Cardiac septum (tissue), 1 donor: ENCODE data around the gene TTLL9. TPM values are rescaled to one million over a fixed set of nuclear protein-coding genes. Genes with fewer than 3 reads are reported as not detected.
A peak's percentile ranks its signal among the peaks of the same experiment; 100 is the strongest.

ENCODE experiments used
- DNase-seq: peaks from one replicate; pipeline ENCODE4 v3.0.0-alpha.2; 2020; ENCODE audit warnings: low spot score
- intact Hi-C: fragments of 100-400 bp; cut with DNase I; formaldehyde crosslinking; loops from one replicate; pipeline ENCODE4 v1.14.0; 2022
- total RNA-seq: library from RNA; stranded (reverse); fragmentation: NEBNext Ultra II Directional; extraction: Animal tissue kit (Norgen Biotek cat#: 25700); gene quantifications from one replicate; pipeline ENCODE4 v1.2.1, GENCODE V29; 2021
- donor health status: DM: no; HTN: no; CAD: no.

The TTLL9 gene
- total RNA-seq, 1 donor from 2014 or later: not detected

DNA sequence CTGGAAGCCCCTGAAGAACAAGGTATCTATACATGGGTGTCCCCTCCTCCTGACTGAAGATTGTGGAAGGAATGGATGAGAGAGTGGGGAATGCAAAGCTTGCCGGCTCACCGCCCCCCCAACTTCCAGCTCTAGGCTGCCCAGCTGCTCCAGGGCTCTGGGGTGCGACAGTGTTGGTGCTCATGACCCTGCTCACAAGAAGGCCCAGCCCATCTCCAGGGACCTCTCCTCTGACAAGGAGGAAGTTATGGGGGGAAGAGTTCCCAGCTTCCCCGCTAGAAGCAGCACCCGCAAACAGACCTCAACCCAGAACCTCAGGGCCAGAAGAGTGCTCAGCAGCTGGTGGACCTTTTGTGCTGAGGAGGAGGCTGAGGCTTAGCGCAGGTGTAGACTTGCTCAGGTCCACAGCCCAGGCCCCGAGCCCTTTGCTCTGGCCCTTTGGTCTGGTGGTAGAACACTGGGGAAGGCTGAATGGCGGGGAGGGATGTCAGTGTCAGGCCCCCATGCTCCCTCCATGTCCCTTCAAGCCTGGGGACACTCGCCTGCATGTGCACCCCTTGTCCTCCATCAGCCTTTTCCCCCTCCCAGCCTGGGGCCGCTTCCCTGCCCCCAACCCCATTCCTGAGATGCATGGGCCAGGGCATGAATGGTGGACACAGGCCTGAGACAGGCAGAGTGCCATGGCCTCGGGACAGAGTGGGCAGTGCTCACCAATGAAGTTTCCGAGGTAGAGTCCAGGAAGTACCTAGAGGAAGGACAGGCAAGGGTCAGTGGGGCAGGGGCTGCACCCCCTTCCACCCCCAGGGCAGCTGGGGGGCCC, 1.4 kb upstream of the TTLL9 start:
- intact Hi-C loops: no loop called here
- DNase-seq: no peak

DNA sequence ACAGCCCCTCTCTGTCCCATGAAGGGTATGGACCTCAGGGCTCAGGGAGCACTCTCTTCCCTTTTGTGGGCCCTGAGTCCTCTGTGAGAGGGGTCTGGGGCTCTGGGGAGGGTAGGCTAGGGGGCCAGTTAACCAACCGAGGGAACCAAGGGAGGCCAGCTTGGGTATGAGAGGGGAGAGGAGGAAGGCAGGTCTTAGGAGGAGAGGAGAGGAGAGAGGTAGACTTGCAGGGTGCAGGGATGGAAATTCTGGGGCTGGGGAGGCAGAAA, 827 bp upstream of the TTLL9 start:
- intact Hi-C loops: no loop called here
- no peak for DNase-seq

DNA sequence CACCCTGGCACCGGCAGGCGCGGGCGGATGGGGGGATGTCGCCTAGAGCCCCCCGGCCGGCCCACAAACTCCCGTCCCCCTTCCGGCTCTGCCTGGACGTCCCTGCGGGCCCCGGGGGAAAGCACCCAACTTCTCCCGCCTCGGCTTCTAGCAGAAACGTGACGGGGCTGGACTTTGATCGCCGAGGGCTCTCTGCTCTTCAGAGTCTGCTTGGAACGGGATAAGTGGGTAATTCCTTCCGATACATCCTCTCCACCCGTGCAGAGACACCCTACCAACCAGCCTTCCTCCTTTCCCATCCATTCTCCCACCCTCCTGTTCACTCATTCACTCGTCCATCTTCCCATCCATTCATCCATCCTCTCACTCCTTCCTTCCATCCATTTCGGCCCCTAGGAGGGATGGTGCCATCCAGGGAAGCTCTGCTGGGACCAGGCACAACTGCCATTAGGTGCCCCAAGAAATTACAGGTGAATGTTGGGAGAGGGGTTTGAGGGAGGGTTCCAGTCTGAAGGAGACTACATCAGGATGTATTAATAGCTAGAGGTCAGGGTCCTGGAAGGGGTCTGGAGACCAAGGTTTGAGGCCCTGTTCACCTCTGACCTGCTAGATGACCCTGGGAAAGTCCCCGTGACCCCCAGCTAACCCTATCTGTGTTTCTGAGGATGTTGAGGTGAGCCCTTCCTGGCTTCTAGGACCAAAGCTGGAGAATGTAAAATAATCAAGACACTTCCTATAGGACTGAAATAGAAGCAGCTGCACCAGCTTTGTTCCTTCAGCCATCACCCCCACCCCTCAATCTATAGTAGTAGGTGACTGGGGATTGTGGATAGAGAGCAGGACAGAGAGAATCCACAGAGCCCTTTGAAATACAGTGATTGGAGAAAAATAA, 538 bp downstream of the TTLL9 start:
- DNase-seq: no peak
- intact Hi-C loops: no loop called here

DNA sequence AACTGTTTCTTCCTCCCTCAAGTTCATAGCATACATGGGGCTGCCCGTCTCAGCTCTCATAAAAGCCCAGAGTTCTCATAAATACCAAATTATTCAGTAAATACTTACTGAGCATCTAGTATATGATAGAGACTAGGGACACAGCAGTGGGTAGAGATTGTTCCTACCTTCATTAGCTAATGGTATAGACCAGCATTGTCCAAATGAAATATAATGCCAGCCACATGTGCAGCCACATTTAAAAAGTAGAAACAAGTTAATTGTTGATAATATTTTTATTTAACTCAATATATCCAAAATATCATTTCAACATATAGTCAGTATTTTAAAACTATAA, 1.2 kb downstream of the TTLL9 start:
- intact Hi-C loops: no loop called here
- DNase-seq: no peak

DNA sequence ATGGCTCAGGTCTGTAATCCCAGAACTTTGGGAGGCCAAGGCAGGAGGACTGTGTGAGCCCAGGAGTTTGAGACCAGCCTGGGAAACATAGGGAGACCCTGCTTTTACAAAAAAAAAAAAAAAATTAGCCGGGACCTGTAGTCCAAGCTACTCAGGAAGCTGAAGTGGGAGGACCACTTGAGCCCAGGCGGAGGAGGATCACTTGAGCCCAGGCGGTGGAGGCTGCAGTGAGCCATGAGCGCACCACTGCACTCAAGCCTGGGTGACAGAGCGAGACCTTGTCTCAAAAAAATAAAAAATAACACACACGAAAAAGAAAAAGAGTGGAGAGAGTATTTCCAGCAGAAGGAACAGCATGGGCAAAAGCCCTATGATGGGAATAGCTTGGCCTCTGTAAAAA, 2.0 kb downstream of the TTLL9 start:
- intact Hi-C loops: no loop called here
- DNase-seq: no peak

DNA sequence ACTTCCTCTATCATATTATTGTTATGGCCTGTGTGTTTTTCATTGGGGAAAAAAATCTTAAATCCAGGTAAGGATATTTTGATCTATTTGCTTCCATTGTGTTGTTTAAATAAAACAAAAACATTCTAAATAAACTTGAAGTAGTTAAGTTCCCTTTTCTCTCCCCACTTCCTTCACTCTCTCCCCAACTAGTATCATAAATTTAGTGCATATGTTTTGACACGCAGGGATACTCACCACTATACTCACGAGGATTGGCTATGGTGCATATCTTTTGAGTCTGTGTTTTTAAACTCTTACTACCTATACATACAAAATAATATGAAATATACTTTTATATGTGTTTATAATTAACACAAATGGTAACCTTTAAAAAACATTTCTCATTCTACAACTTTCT, 5.2 kb downstream of the TTLL9 start:
- intact Hi-C loops: no loop called here
- DNase-seq: no peak

DNA sequence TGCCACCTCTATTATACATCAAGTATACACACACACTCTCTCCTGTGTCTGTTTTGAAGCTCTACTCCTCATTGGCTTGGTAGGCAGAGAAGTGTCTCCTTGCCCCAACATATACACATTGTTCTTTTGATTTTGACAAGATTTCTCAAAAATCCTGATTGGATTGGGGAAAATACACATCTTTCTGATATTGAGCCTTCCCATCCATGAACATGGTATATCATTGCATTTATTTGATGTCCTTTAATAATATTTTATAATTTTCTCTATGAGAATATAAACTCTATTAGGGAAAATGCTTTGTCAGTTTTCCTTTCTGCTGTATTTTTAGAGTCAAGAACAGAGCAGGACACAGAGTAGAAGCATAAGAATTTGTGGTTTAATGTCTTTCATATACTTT, 7.2 kb downstream of the TTLL9 start:
- intact Hi-C loops: no loop called here
- no peak for DNase-seq

DNA sequence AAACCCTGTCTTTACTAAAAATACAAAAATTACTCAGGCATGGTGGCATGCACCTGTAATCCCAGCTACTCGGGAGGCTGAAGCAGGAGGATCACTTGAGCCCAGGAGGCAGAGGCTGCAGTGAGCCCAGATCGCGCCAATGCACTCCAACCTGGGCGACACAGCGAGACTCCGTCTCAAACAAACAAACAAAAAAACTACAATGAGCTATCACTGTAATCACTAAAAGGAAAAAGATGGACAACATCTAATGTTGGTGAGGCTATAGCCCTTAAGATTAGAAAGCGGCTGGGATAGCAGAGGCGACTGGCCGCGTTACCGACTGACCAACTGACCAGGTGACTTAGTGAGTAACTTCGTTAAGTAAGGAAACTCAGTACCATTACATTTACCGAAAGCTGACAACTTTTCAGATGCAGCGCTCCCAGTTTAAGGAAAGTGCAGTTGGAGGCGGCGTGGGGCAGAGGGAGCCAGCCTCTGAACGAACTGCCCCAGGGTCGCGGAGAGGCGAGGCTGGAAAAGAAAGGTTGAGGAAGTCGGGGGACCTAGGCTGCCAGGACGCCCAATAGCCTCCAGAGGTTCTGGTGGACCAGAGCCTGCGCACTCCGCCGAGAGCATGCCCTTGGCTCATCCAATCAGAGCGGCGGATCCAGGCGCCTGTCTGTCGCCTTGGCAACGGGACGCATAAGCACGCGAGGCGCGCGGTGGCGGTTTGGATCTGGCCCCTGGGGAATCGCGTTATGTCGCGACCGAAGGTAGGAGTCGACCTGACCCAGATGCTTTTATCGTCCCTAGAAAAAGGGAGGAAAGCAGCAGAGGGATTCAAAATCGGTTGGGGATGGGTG, 8.9 kb downstream of the TTLL9 start:
- DNase-seq: peak; percentile 96
- intact Hi-C loops: no loop called here

DNA sequence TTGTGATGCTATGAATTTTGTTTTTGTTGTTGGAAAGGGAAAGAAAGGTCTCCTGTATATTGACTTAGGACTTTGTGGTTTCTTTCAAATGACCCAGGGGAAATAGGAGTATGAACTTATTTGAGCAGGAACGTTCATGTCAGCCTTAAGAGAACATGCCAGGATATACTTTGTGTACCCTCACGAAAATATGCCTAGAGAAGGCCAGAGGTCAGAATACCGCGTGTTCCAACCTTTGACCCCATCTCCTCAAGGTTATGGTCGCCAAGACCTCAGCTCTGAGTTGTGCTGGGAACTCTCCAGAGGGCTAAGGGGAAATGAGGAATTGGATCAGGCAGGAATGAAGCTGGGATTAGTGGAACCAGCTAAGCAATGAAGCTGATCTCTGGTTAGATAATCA, 11.5 kb downstream of the TTLL9 start:
- DNase-seq: no peak
- intact Hi-C loops: no loop called here

DNA sequence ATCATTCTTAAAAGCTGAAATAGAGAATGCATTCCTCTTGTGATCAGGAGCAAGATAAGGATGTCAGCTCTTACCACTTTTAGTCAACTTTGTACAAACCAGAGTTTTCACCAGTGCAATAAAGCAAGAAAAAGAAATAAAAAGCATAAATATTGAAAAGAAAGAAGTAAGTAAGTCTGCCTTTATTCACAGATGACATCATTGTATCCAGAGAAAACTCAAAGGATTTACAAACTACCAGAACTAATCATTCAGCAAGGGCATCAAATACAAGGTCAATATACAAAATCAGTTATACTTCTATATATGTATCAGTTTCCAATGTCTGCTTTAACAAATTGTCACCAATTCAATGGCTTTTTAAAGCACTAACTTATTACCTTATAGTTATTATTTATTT, 13.4 kb downstream of the TTLL9 start:
- DNase-seq: no peak
- intact Hi-C loops: no loop called here

DNA sequence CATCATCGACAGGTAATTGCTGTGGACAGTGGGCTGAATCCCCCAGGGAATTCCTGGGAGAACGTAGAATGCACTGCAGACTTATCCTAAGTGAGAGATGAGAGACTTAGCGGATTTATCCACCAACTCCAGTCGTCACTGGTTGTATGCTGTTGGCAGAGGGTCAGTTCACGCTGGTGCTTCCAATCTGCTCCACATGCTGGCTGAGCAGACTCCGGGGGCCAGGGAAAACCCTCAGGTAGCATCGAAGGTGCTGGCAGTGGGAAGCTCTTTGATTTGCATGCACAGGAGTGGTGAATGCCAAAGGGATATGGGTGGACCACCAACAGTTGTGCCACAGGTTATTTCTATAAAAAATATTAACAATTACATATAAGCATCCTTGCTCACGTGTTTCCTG, 20.2 kb downstream of the TTLL9 start:
- DNase-seq: no peak
- intact Hi-C loops: no loop called here

DNA sequence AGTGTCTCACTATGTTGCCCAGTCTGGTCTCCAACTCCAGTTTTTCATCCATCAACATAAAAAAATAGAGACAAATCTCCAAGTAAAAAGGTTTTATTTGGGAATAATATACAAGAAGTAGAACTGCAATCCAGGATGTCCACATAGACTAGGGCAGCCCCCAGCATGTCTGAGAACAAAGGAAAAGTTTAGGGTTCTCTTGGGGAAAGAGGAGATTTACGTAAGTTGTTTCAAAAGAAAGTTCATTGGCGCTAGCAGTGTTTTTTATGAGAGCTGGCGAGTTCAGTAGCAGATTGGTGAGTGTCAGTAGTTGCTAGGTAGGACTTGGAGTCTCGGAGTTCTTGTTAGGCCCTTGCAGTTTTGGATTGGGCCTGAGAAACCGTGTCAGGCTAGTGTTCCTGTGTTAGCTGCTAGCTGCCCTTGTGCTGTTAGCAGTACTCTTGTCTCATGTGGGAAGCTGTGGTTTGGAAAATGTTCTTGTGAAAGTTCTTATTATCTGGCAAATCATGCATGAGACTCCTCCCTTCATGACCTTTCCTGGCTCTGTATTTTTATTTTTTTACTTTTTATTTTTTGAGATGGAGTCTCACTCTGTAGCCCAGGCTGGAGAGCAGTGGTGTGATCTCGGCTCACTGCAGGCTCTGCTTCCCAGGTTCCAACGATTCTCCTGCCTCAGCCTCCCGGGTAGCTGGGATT, 24.7 kb downstream of the TTLL9 start:
- no peak for DNase-seq
- intact Hi-C loops: no loop called here

DNA sequence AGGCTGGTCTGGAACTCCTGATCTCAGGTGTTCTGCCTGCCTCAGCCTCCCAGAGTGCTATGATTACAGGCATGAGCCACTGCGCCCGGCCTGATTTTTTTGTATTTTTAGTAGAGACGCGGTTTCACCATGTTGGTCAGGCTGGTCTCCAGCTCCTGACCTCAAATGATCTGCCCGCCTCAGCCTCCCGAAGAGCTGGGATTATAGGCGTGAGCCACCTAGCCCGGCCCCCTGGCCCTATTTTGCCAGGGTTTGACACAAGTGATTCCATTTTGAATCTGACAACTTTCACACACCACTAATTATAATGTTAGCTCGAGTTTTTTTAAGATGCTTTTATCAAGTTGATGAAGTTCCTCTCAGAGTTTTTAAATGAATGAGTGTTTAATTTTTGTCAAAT, 25.6 kb downstream of the TTLL9 start:
- no peak for DNase-seq
- intact Hi-C loops: no loop called here

DNA sequence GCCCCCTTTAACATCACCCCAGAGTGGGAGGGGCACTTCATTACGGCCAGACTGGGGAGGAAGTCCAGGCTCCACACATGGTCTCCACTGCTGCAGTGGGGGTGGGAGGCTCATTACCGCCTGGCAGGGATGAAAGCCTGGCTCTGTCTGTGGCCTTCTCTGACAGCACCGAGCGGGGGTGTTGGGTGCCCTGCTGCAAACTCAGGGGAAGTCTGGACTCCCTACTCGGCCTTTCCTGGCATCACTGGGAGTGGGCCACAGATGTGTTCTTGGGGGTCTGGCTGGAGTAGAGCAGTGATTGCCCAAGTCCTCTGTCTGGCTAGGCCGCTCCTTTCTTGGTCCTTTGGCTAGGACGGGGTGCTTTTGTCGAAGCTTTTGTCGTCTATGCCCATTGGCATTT, 27.1 kb downstream of the TTLL9 start:
- intact Hi-C loops: no loop called here
- no peak for DNase-seq

DNA sequence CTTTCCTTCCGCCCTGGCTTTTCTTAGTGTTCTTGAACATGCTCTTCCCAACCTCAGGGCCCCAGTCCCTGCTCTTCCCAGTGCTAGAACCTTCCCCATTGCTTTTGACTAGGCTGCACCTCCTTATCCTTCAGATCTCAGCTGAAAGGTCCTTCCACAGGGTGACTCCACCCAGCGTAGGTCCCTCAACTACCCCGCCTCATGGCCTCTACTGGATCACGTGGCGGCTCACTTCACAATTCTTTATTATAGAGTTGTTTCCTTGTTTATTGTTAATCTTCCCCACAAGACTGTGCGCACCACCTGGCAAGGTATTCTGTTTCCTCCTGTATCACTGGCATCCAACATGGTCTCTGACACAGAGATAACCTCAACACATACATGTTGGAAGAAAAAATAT, 31.2 kb downstream of the TTLL9 start:
- intact Hi-C loops: no loop called here
- no peak for DNase-seq

DNA sequence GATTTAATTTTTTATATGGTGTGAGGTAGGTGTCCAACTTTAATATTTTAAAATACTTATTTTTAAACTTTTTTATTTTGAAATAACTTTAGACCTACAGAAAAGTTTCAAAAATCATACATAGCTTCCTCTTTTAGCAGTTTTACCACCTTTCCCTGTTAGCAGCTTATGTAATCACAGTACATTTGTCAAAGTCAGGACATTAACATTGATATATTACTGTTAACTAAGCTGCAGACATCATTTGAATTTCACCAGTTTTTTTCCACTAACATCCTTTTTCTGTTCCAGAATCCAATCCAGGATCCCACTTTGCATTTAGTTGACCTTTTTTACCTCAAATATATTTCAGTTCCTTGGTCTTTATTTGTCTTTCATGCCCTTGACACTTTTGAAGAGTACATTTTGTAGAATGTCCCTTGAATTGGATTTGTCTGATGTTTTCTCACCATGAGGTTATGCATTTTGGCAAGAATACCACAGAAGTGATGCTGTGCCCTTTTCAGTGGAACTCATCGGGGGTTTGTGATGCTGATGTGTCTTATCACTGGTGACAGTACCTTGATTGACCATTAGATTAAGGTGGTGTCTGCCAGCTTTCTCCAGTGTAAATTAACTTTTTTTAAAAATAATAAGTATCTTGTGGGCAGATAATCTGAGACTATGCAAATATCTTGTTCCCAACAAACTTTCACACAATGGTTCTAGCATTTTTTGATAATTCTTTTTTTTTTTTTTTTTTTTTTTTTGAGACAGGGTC, 33.4 kb downstream of the TTLL9 start:
- intact Hi-C loops: no loop called here
- no peak for DNase-seq

DNA sequence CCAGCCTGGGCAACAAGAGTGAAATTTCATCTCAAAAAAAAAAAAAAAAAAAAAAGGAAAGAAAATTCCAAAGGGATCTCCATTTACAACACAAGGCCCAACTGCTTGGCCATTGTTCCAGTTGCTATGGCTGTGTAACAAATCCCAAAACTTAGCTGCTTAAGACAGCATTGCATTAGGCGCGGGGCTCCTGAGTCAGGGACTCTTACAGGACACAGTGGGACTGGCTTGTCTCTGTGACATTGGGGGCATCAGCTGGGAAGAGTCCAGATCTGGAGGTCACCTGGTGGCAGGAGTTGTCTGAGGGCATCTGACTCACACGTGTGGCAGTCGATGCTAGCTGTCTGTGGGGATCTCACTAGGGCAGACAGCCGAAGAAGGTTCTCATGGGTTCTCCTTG, 35.6 kb downstream of the TTLL9 start:
- DNase-seq: peak; percentile 33
- intact Hi-C loops: no loop called here

DNA sequence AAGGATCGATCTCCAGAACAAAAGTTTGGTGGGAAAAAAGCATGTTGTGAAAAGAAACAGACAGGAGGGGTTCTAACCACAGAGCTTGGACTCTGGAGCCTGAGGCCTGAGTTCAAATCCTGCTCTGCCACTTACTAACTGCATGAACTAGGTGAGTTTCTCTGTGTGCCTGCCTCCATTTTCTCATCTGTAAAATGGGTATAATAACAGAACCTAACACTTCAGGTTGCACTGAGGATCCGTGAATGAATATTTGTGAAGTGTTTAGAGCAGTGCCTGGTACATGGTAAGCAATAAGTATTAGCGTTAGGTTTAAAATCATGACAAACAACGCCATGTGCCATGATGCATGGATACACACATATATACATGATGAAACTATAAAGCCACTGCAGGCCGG, 36.6 kb downstream of the TTLL9 start:
- no peak for DNase-seq
- intact Hi-C loops: no loop called here

DNA sequence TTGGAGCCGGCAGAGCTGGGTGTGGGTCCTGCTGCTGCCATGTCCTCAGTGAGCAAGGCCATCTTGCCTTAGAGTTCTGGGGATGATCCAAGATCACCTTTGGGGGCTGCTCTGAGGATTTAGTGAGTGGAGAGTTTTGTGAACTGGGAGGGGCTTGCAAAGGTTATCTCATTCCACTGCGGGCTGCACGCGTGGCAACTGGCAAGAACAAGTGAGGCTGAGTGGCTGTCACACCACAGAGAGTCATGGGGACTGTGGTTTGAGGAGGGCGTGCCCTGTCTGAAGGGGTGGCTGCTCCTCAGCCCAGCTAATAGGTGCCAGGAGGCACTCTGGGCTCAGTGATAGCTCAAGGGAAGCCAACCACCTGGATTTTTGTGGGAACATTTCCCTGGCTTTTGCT, 37.6 kb downstream of the TTLL9 start:
- intact Hi-C loops: no loop called here
- DNase-seq: peak; percentile 43
